Fibroblast of skin of abdomen (primary cell): ENCODE measurements around the gene WDR87. TPM values are rescaled to one million over a fixed set of nuclear protein-coding genes. Genes with fewer than 3 reads are reported as not detected.
A peak's percentile ranks its signal among the peaks of the same experiment; 100 is the strongest.

Source experiments
- DNase-seq: peaks from one replicate; pipeline ENCODE4 v3.0.0-alpha.2; 2013
- polyA plus RNA-seq, 2 experiments: library from polyadenylated mRNA; unstranded; fragments of 120-200 nt; gene quantifications; one replicate each; pipeline ENCODE4 v1.2.1, GENCODE V29; 2013; ENCODE audit not compliant: insufficient read length in 2 of 2

WDR87 gene
- not detected for polyA plus RNA-seq (2013, experiment 1 of 2; ENCODE audit: insufficient read length)
- polyA plus RNA-seq (2013, experiment 2 of 2; ENCODE audit: insufficient read length), result not detected

GRCh38 chr19:37905946-37906868 is at the start of gene WDR87:
Gene WDR87, minus strand, starts transcription at chr19:37906594. Its CDS starts 8,355 bp downstream, at chr19:37898239.
- DNase-seq, result peak; percentile 7

DNA sequence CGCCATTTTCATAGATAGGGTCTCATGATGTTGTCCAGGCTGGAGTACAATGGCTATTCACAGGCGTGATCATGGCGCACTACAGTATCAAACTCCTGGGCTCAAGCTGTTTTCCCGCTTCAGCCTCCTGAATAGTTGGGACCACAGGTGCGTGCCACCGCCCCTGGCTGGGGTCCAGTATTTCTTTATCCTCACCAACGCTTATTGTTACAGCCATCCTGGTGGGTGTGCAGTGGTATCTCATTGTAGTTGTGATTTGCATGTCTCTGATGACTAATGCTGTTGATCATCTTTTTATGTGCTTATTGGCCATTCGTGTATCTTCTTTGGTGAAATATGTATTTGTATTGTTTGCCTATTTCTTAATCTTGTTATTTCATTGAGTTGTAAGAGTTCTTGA is 49.6 kb upstream of the WDR87 start:
- no peak for DNase-seq

GRCh38 chr19:37954421-37954874 is 48.1 kb upstream of the WDR87 start:
- DNase-seq, result no peak

DNA sequence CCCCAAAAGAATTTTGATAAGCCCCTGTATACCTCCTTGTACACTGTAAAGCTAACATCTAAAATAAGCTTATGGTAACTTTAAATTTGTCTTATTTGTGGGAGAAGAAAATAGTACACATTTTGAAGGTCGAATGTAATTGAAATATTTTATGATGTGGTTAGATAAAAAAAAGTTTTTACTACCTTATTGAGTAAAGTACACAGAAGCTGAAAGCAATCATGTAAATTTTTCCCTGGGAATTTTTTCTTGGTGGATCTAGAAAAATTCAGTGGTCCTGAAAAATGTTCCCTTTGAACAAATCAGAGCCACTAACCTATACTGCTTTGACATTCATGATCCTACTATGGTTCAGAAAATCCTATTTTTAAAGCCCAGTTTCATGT is 47.5 kb upstream of the WDR87 start:
- no peak for DNase-seq

GRCh38 chr19:37953171-37953917 is 47.0 kb upstream of the WDR87 start:
- peak; percentile 43 for DNase-seq

DNA sequence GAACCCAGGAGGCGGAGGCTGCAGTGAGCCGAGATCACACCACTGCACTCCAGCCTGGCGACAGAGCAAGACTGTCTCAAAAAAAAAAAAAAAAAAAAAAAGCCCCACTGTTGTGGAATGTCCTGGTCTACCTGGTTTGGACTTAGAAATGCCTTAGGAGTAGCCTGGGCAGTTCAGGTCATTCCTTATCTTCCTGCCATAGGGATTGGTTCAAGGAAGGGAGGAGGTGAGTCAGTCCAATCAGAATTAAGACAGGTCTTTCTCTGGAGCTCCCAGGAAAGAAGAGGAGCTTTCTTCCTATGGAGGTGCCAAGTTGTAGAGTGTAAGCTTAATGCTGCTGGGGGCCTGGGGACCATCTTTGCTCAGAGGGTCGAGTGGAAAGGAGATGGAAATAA is 45.4 kb upstream of the WDR87 start:
- DNase-seq, result no peak

- no peak for DNase-seq
Measured at GRCh38 chr19:37950471-37951175, 44.2 kb upstream of the WDR87 start.

- DNase-seq, result no peak
Measured at GRCh38 chr19:37948362-37948761, 42.0 kb upstream of the WDR87 start.

GRCh38 chr19:37947778-37948177 is 41.4 kb upstream of the WDR87 start:
- DNase-seq, result no peak

- DNase-seq, result no peak
Measured at GRCh38 chr19:37946132-37946531, 39.7 kb upstream of the WDR87 start.

GRCh38 chr19:37943480-37943879 is 37.1 kb upstream of the WDR87 start:
- DNase-seq, result no peak

GRCh38 chr19:37942516-37942902 is 36.1 kb upstream of the WDR87 start:
- no peak for DNase-seq

DNA sequence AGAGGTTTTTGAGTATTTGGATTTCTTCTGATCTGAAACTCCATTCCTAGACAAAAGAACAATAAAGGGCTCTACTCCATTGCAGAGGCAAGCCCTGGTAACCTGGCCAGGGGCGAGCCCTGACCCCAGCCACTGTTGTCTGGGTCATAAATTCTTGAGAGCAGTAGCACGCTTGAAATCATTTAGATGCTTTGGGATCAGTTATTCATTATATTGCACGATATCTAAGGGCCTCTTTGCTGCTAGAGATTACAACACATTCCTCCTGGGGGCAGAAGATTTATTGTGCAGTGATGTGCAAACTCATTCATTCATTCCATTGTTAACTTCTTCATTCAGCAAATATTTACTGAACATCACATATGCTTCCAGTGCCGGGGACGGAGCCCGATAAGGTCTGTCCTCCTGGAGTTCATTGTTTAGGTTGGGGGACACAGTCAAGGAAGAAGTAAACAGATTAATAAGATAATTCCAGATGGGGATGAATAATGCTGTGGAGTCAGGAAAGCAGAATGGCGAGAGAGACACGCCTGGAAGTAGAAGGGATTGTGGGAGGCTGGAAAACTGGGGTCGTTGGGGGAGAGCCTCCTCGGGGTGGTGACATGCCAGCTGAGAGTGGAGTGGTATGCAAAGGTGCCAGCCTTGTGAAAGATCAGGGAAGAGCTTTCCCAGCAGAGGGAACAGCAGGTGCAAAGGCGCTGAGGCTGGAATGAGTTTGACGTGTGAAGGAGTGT is 35.6 kb upstream of the WDR87 start:
- no peak for DNase-seq

- no peak for DNase-seq
Measured at GRCh38 chr19:37938353-37938752, 32.0 kb upstream of the WDR87 start.

GRCh38 chr19:37936886-37937285 is 30.5 kb upstream of the WDR87 start:
- DNase-seq, result no peak

GRCh38 chr19:37936166-37936565 is 29.8 kb upstream of the WDR87 start:
- DNase-seq, result no peak

GRCh38 chr19:37935341-37935740 is 28.9 kb upstream of the WDR87 start:
- DNase-seq, result no peak

DNA sequence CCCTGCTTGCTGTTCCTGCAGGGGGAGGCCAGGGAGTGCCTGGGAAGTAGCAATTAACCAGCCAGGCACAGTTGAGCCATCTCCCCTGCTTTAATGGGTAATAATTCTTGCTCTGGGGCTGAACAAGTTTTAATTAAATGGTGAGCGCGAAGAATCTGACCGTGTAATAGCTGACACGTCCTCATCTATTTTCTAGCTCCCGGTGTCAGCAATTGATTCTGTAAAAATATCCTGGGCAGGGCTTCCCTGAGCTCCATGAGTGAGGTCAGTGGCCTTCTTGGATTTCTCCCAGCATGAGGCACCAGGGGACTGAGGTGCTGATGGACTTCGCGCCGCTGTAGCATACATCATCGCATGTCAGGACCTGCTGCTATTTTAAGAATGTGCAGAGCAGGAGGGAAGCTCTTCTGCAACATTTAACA is 27.6 kb upstream of the WDR87 start:
- peak; percentile 76 for DNase-seq

GRCh38 chr19:37932985-37933936 is 26.9 kb upstream of the WDR87 start:
- DNase-seq, result peak; percentile 24

DNA sequence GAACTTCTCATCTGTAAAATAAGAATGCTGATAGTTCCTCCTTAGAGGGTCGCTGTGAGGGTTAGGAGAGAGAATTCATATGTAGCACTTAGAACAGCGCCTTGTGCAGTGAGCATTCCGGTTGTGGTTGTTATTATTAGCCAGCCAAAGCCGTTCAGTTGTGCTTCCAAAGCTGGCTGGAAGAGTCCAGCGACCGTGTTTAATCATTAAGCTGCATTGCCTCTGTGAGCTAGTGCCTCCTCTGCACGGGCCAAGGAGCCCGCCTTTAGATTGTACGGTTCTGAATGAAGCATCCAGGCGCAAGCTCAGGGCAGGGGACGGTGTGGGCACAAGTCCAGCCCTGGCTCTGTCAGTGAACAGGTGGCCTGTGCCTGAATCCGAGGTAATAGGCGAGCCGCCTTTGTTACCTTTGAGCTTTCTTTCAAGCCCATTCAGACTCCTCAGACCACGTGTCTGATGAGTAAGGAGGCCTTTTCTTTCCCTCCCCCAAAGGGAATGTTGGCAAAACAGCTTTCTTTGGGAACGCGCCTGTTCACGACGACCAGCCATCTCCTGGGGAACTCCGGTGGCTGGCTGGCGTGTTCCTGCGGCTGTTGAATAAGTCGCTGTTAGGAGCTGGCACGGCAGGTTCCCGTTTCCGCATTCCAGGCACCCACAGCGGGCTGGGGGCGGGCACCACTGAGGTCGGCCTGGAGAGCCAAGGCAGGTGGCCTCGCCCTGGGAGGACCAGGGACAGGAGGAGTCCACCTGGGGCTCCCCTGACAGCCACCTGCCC is 25.7 kb upstream of the WDR87 start:
- peak; percentile 60 for DNase-seq
